Muscle layer of duodenum (tissue), 2 donors: Measurements from ENCODE around the gene SPATA18.
A peak's percentile ranks its signal among the peaks of the same experiment; 100 is the strongest.
"Not testable (repeated sequence)": the region's sequence is repeated elsewhere in the genome, so short reads cannot be mapped to it uniquely, and the experiment has no call there.

Experiments
- H3K27ac ChIP-seq: one replicate; pipeline ENCODE4 v1.7.0; 2013; ENCODE audit warnings: mild to moderate bottlenecking, low read length
- H3K27me3 ChIP-seq: one replicate; pipeline ENCODE4 v1.7.0; 2013; ENCODE audit warnings: low read depth, mild to moderate bottlenecking, control low read depth, low read length
- H3K36me3 ChIP-seq, 2 donors: one replicate each; pipeline ENCODE4 v1.7.0; 2013; ENCODE audit warnings: low read length in 2 of 2, control low read depth in 1 of 2, mild to moderate bottlenecking in 1 of 2; ENCODE audit not compliant: insufficient read depth in 2 of 2, control insufficient read depth in 1 of 2
- H3K4me1 ChIP-seq, 2 donors: one replicate each; pipeline ENCODE4 v1.7.0; 2013; ENCODE audit warnings: low read length in 2 of 2, mild to moderate bottlenecking in 2 of 2, control low read depth in 1 of 2, moderate library complexity in 1 of 2; ENCODE audit not compliant: insufficient read depth in 2 of 2, control insufficient read depth in 1 of 2
- H3K4me3 ChIP-seq, 2 donors: one replicate each; pipeline ENCODE4 v1.7.0; 2013; ENCODE audit warnings: low read length in 2 of 2, low read depth in 1 of 2, mild to moderate bottlenecking in 1 of 2
- H3K9me3 ChIP-seq, 2 donors: one replicate each; pipeline ENCODE4 v1.7.0; 2013; ENCODE audit warnings: low read length in 2 of 2, control low read depth in 1 of 2, mild to moderate bottlenecking in 1 of 2; ENCODE audit not compliant: control insufficient read depth in 1 of 2
- donor health status: healthy.

The SPATA18 gene

GRCh38 chr4:52052475-52052780 is 1.3 kb downstream of the SPATA18 start:
- Histone ChIP-seq H3K4me1 (peaks cover 0 to 3% of the 10 kb centered on the region in 2 donors), H3K4me3 (peak overlapping the region; percentile 74 to 84), H3K36me3 (no peaks in the 10 kb centered on the region), H3K27me3 (no peaks in the 10 kb centered on the region), H3K27ac (peak overlapping the region; percentile 53), H3K9me3 (no peaks in the 10 kb centered on the region)

DNA sequence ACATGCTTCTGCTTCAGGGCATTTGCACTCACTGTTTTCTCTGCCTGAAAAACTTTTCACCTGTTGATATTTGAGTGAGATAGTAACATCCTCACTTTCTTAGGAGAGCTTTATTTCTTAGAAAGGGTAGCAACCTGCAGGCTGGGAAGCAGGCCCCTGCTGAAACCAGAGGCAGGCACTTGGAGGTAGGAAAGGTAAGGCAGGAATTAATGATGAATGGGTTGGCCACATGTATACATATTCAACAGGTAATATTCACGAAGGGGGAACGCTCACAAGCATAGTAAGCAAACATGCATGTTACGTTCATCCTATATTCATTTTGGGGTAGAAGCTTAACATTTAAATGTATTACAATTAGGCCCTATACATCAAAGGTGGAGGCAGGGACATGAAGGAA is 3.1 kb downstream of the SPATA18 start:
- no peaks in the 10 kb centered on the region for H3K36me3 ChIP-seq
- no peaks in the 10 kb centered on the region for H3K9me3 ChIP-seq
- H3K27me3 ChIP-seq: no peaks in the 10 kb centered on the region
- H3K4me1 ChIP-seq: peaks cover 6 to 10% of the 10 kb centered on the region in 2 donors
- H3K27ac ChIP-seq: no peak overlapping the region
- no peak overlapping the region for H3K4me3 ChIP-seq

DNA sequence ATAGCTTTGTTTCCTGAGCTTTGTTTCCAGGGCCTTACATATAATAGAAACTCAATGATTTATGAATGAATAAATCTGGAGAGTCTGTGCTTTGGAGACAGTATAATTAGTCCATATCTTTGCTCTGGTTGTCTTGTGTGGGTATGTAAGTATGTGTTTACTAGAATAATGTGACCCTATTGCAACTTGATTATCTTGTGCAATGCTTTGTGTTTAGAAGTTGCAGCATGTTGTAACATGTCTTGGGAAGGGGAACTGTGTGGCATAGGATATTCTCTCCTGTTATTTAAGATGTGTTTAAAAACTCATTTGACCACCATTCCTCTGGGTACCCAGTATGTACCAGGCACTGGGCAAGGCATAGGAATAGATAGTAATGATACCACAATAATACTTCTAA is 6.1 kb downstream of the SPATA18 start:
- H3K9me3 ChIP-seq: no peaks in the 10 kb centered on the region
- no peak overlapping the region for H3K27ac ChIP-seq
- no peak overlapping the region for H3K4me3 ChIP-seq
- H3K27me3 ChIP-seq: no peaks in the 10 kb centered on the region
- no peaks in the 10 kb centered on the region for H3K36me3 ChIP-seq
- peaks cover 8 to 10% of the 10 kb centered on the region in 2 donors for H3K4me1 ChIP-seq

DNA sequence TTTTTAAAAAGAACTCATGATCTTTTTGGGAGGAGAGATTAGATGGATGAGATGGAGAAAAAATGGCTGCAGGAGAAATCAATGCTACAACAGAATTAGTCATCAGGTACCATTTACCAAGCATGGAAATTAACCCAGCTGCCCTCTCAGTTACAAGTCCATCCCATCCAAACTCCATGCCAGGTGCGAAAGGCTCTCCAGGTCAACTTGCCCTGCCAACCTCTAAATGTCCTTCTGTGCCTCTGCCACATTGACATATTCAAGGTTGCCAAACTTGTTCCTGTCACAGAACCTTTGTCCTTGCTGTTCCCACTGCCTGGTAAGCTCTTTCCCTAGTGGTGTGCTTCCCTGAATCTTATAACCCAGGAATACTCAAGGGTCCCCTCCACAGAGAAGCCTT is 7.2 kb downstream of the SPATA18 start:
- Histone ChIP-seq H3K36me3 (no peaks in the 10 kb centered on the region), H3K4me1 (peaks cover 7 to 8% of the 10 kb centered on the region in 2 donors), H3K9me3 (no peaks in the 10 kb centered on the region), H3K4me3 (no peak overlapping the region), H3K27ac (no peak overlapping the region), H3K27me3 (no peaks in the 10 kb centered on the region)

- H3K9me3 ChIP-seq: no peaks in the 10 kb centered on the region
- H3K36me3 ChIP-seq: no peaks in the 10 kb centered on the region
- no peak overlapping the region for H3K27ac ChIP-seq
- peaks cover 7 to 8% of the 10 kb centered on the region in 2 donors for H3K4me1 ChIP-seq
- H3K4me3 ChIP-seq: no peak overlapping the region
- H3K27me3 ChIP-seq: no peaks in the 10 kb centered on the region
Measured at GRCh38 chr4:52059372-52059771, 8.3 kb downstream of the SPATA18 start.

- Histone ChIP-seq H3K4me1 (no peaks in the 10 kb centered on the region), H3K9me3 (no peaks in the 10 kb centered on the region), H3K4me3 (no peak overlapping the region), H3K27ac (no peak overlapping the region), H3K27me3 (no peaks in the 10 kb centered on the region), H3K36me3 (no peaks in the 10 kb centered on the region)
Measured at GRCh38 chr4:52069571-52069970, 18.5 kb downstream of the SPATA18 start.

GRCh38 chr4:52071791-52072546 is 20.9 kb downstream of the SPATA18 start:
- no peaks in the 10 kb centered on the region for H3K36me3 ChIP-seq
- H3K27ac ChIP-seq: no peak overlapping the region
- H3K4me1 ChIP-seq: no peaks in the 10 kb centered on the region
- peaks cover 4% of the 10 kb centered on the region for H3K27me3 ChIP-seq
- H3K9me3 ChIP-seq: no peaks in the 10 kb centered on the region
- H3K4me3 ChIP-seq: no peak overlapping the region

DNA sequence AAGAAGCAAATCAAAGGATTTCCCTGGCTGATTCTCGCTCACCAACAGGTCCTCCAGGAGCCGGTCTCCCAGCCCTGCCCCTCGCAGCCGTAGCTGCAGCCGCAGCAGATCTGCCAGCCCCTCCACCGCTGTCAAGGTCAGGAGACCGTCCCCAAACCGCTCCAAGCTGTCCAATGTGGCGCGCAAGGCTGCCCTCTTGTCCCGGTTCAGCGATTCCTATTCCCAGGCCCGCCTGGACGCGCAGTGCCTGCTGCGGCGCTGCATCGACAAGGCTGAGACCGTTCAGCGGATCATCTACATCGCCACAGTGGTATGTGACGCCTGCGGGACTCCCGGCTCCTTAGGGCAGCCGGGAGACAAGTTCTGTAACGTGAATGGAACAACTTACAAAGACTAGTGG is 25.6 kb downstream of the SPATA18 start:
- no peaks in the 10 kb centered on the region for H3K9me3 ChIP-seq
- H3K4me3 ChIP-seq: no peak overlapping the region
- H3K4me1 ChIP-seq: no peaks in the 10 kb centered on the region
- no peaks in the 10 kb centered on the region for H3K36me3 ChIP-seq
- no peak overlapping the region for H3K27ac ChIP-seq
- peaks cover 4% of the 10 kb centered on the region for H3K27me3 ChIP-seq

DNA sequence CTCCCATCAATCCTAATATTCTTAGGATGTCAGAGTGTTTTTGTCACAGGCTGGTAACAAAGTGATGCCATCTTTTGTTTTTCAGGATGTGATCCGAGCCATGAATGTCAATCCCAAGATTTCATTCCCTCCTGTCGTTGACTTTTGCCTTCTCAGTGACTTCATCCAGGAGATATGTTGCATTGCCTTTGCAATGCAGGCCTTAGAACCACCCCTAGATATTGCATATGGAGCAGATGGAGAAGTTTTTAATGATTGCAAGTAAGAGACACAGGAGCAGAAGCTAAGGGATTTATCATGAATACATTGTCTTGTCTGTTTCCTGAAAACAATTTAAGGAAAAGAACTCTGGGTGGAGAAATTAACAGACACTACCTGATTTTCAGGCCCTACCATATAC is 28.6 kb downstream of the SPATA18 start:
- H3K27me3 ChIP-seq: peaks cover 4% of the 10 kb centered on the region
- no peaks in the 10 kb centered on the region for H3K9me3 ChIP-seq
- no peak overlapping the region for H3K27ac ChIP-seq
- H3K36me3 ChIP-seq: no peaks in the 10 kb centered on the region
- no peaks in the 10 kb centered on the region for H3K4me1 ChIP-seq
- H3K4me3 ChIP-seq: no peak overlapping the region

DNA sequence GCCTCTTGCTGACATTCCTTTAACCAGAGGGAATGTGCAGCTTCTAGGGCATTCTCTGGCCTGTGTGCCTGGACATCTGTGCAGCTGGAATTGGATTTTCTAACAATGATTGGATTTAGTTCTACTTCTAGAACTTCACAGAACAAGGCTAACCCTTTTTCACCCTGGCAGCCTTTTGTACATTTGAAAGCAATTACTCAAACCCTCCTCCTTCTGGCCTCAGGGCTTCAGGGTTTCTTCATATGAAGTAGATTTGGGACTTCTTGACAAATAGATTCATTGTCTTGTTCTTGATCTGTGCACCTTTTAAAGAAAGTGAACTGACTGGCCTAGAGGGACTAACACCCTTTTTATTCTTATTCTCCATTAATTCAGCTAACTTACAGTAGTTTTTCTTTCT is 30.1 kb downstream of the SPATA18 start:
- H3K4me3 ChIP-seq: no peak overlapping the region
- H3K27me3 ChIP-seq: peaks cover 4% of the 10 kb centered on the region
- no peak overlapping the region for H3K27ac ChIP-seq
- no peaks in the 10 kb centered on the region for H3K36me3 ChIP-seq
- H3K4me1 ChIP-seq: no peaks in the 10 kb centered on the region
- H3K9me3 ChIP-seq: no peaks in the 10 kb centered on the region

DNA sequence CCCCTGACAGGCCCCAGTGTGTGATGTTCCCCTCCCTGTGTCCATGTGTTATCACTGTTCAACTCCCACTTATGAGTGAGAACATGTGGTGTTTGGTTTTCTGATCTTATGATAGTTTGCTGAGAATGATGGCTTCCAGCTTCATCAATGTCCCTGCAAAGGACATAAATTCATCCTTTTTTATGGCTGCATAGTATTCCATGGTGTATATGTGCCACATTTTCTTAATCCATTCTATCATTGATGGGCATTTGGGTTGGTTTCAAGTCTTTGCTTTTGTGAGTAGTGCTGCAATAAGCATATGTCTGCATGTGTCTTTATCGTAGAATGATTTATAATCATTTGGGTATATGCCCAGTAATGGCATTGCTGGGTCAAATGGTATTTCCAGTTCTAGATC is 35.3 kb downstream of the SPATA18 start:
- not testable (repeated sequence) for H3K27ac ChIP-seq, H3K27me3 ChIP-seq, H3K4me1 ChIP-seq, H3K9me3 ChIP-seq, H3K36me3 ChIP-seq, H3K4me3 ChIP-seq

DNA sequence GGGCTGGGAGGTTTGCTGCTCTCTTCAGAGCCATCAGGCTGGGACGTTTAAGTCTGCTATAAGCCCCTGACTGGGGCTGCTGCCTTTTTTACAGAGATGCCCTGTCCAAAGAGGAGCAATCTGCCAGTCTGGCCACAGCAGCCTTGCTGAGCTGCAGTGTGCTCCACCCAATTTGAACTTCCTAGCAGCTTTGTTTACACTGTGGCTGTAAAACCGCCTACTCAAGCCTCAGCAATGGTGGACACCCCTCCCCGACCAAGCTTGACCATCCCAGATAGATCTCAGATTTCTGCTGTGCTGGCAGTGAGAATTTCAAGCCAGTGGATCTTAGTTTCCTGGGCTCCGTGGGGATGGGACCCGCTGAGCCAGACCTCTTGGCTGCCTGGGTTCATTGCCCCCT is 40.7 kb downstream of the SPATA18 start:
- Histone ChIP-seq H3K4me1 (no peaks in the 10 kb centered on the region), H3K36me3 (no peaks in the 10 kb centered on the region), H3K4me3 (no peak overlapping the region), H3K27me3 (no peaks in the 10 kb centered on the region), H3K9me3 (no peaks in the 10 kb centered on the region), H3K27ac (no peak overlapping the region)
